Dendritic cell treated with granulocyte-macrophage colony-stimulating factor and Interleukin-4, amounts not matched to agents 40 ng/mL and 50 ng/mL, for 4 days (primary cell): ENCODE data around the gene ZRANB3.
"Not testable (repeated sequence)": the region's sequence is repeated elsewhere in the genome, so short reads cannot be mapped to it uniquely, and the experiment has no call there.

Source experiments
- H3K27ac Mint-ChIP-seq: one replicate; pipeline ENCODE4 v1.8.0; 2022; ENCODE audit warnings: mild to moderate bottlenecking, mixed read lengths
- H3K27me3 Mint-ChIP-seq: one replicate; pipeline ENCODE4 v1.8.0; 2022; ENCODE audit warnings: mild to moderate bottlenecking, mixed read lengths
- H3K36me3 Mint-ChIP-seq: one replicate; pipeline ENCODE4 v1.8.0; 2022; ENCODE audit warnings: low read depth, mixed read lengths
- H3K4me1 Mint-ChIP-seq: one replicate; pipeline ENCODE4 v1.8.0; 2022; ENCODE audit warnings: low read depth, mixed read lengths
- H3K4me3 Mint-ChIP-seq: one replicate; pipeline ENCODE4 v1.8.0; 2022; ENCODE audit warnings: mild to moderate bottlenecking, moderate library complexity, mixed read lengths
- H3K9me3 Mint-ChIP-seq: one replicate; pipeline ENCODE4 v1.8.0; 2022; ENCODE audit warnings: mixed read lengths
- intact Hi-C: fragments of 100-400 bp; cut with micrococcal nuclease; formaldehyde crosslinking; loops from one replicate; pipeline ENCODE4 v1.15.0; 2022

Gene ZRANB3

GRCh38 chr2:135530313-135531230, at the start of gene ZRANB3:
Gene ZRANB3 (minus strand): TSS chr2:135531218.
- no peak within 1 kb of the TSS for H3K27ac Mint-ChIP-seq
- no peaks in the 10 kb centered on the region for H3K9me3 Mint-ChIP-seq
- no peaks in the 10 kb centered on the region for H3K36me3 Mint-ChIP-seq
- H3K27me3 Mint-ChIP-seq: no peaks in the 10 kb centered on the region
- intact Hi-C loops: loop anchor here (1.0 to 2.0 kb wide), 3 partner anchors 211 to 612 kb away; partner anchors contain the start of genes CCNT2, RAB3GAP1 and UBXN4
- no peak within 1 kb of the TSS for H3K4me3 Mint-ChIP-seq
- H3K4me1 Mint-ChIP-seq: peaks cover 5% of the 10 kb centered on the region

- Mint-ChIP-seq H3K4me1 (no peaks in the 10 kb centered on the region), H3K9me3 (no peaks in the 10 kb centered on the region), H3K36me3 (peaks cover 14% of the 10 kb centered on the region), H3K4me3 (no peak overlapping the region), H3K27me3 (no peaks in the 10 kb centered on the region), H3K27ac (no peak overlapping the region)
- intact Hi-C loops: no loop called here
Observed at GRCh38 chr2:135573620-135574019, 42.6 kb upstream of the ZRANB3 start.

GRCh38 chr2:135570884-135571283, 39.9 kb upstream of the ZRANB3 start:
- intact Hi-C loops: no loop called here
- H3K27me3 Mint-ChIP-seq: no peaks in the 10 kb centered on the region
- no peaks in the 10 kb centered on the region for H3K9me3 Mint-ChIP-seq
- H3K36me3 Mint-ChIP-seq: peaks cover 15% of the 10 kb centered on the region
- no peak overlapping the region for H3K4me3 Mint-ChIP-seq
- no peak overlapping the region for H3K27ac Mint-ChIP-seq
- no peaks in the 10 kb centered on the region for H3K4me1 Mint-ChIP-seq

GRCh38 chr2:135563793-135564192, 32.8 kb upstream of the ZRANB3 start:
- no peaks in the 10 kb centered on the region for H3K9me3 Mint-ChIP-seq
- peaks cover 12% of the 10 kb centered on the region for H3K36me3 Mint-ChIP-seq
- no peaks in the 10 kb centered on the region for H3K4me1 Mint-ChIP-seq
- no peak overlapping the region for H3K4me3 Mint-ChIP-seq
- no peak overlapping the region for H3K27ac Mint-ChIP-seq
- intact Hi-C loops: no loop called here
- H3K27me3 Mint-ChIP-seq: no peaks in the 10 kb centered on the region

GRCh38 chr2:135561925-135562324, 30.9 kb upstream of the ZRANB3 start:
- no peaks in the 10 kb centered on the region for H3K27me3 Mint-ChIP-seq
- H3K27ac Mint-ChIP-seq: no peak overlapping the region
- peaks cover 8% of the 10 kb centered on the region for H3K4me1 Mint-ChIP-seq
- intact Hi-C loops: no loop called here
- H3K36me3 Mint-ChIP-seq: peaks cover 12% of the 10 kb centered on the region
- H3K4me3 Mint-ChIP-seq: no peak overlapping the region
- H3K9me3 Mint-ChIP-seq: no peaks in the 10 kb centered on the region

GRCh38 chr2:135557530-135557929, 26.5 kb upstream of the ZRANB3 start:
- H3K27ac Mint-ChIP-seq: no peak overlapping the region
- no peaks in the 10 kb centered on the region for H3K9me3 Mint-ChIP-seq
- intact Hi-C loops: no loop called here

GRCh38 chr2:135555311-135555710, 24.3 kb upstream of the ZRANB3 start:
- peaks cover 35% of the 10 kb centered on the region for H3K4me1 Mint-ChIP-seq
- no peaks in the 10 kb centered on the region for H3K27me3 Mint-ChIP-seq
- peak overlapping the region; percentile 51 for H3K27ac Mint-ChIP-seq

More at GRCh38 chr2:135557530-135557929, 26.5 kb upstream of the ZRANB3 start:
- Mint-ChIP-seq H3K27me3 (no peaks in the 10 kb centered on the region), H3K36me3 (peaks cover 14% of the 10 kb centered on the region), H3K4me1 (peaks cover 35% of the 10 kb centered on the region), H3K4me3 (no peak overlapping the region)

GRCh38 chr2:135552887-135553286, 21.9 kb upstream of the ZRANB3 start:
- H3K4me1 Mint-ChIP-seq: peaks cover 35% of the 10 kb centered on the region
- H3K4me3 Mint-ChIP-seq: no peak overlapping the region
- no peaks in the 10 kb centered on the region for H3K27me3 Mint-ChIP-seq
- H3K27ac Mint-ChIP-seq: no peak overlapping the region
- no peaks in the 10 kb centered on the region for H3K9me3 Mint-ChIP-seq
- H3K36me3 Mint-ChIP-seq: peaks cover 9% of the 10 kb centered on the region
- intact Hi-C loops: no loop called here

More at GRCh38 chr2:135555311-135555710, 24.3 kb upstream of the ZRANB3 start:
- Mint-ChIP-seq H3K36me3 (peaks cover 11% of the 10 kb centered on the region), H3K9me3 (no peaks in the 10 kb centered on the region), H3K4me3 (no peak overlapping the region)
- intact Hi-C loops: no loop called here

GRCh38 chr2:135551356-135551755, 20.3 kb upstream of the ZRANB3 start:
- Mint-ChIP-seq H3K27ac (no peak overlapping the region), H3K36me3 (peaks cover 9% of the 10 kb centered on the region), H3K4me3 (no peak overlapping the region), H3K4me1 (peaks cover 27% of the 10 kb centered on the region), H3K27me3 (no peaks in the 10 kb centered on the region), H3K9me3 (no peaks in the 10 kb centered on the region)
- intact Hi-C loops: no loop called here

- Mint-ChIP-seq H3K27ac (no peak overlapping the region), H3K27me3 (no peaks in the 10 kb centered on the region), H3K4me3 (no peak overlapping the region), H3K9me3 (no peaks in the 10 kb centered on the region), H3K36me3 (no peaks in the 10 kb centered on the region), H3K4me1 (peaks cover 5% of the 10 kb centered on the region)
- intact Hi-C loops: no loop called here
Observed at GRCh38 chr2:135547311-135547710, 16.3 kb upstream of the ZRANB3 start.

GRCh38 chr2:135546436-135546835, 15.4 kb upstream of the ZRANB3 start:
- Mint-ChIP-seq H3K27ac (no peak overlapping the region), H3K9me3 (no peaks in the 10 kb centered on the region), H3K27me3 (no peaks in the 10 kb centered on the region), H3K36me3 (no peaks in the 10 kb centered on the region), H3K4me3 (no peak overlapping the region), H3K4me1 (peaks cover 5% of the 10 kb centered on the region)
- intact Hi-C loops: no loop called here

GRCh38 chr2:135533545-135533944, 2.5 kb upstream of the ZRANB3 start:
- H3K36me3 Mint-ChIP-seq, intact Hi-C loops, H3K4me3 Mint-ChIP-seq, H3K9me3 Mint-ChIP-seq, H3K27me3 Mint-ChIP-seq, H3K4me1 Mint-ChIP-seq, H3K27ac Mint-ChIP-seq: not testable (repeated sequence)

- no peaks in the 10 kb centered on the region for H3K9me3 Mint-ChIP-seq
- H3K4me3 Mint-ChIP-seq: no peak overlapping the region
- no peaks in the 10 kb centered on the region for H3K36me3 Mint-ChIP-seq
- H3K27me3 Mint-ChIP-seq: no peaks in the 10 kb centered on the region
- H3K4me1 Mint-ChIP-seq: peaks cover 5% of the 10 kb centered on the region
- intact Hi-C loops: no loop called here
- no peak overlapping the region for H3K27ac Mint-ChIP-seq
Observed at GRCh38 chr2:135532581-135532980, 1.6 kb upstream of the ZRANB3 start.

- no peaks in the 10 kb centered on the region for H3K36me3 Mint-ChIP-seq
- no peaks in the 10 kb centered on the region for H3K27me3 Mint-ChIP-seq
- H3K27ac Mint-ChIP-seq: no peak within 1 kb of the TSS
- intact Hi-C loops: loop anchor here (2.0 kb wide), 1 partner anchor 479 kb away; the partner anchor contains the start of gene RAB3GAP1
- H3K4me1 Mint-ChIP-seq: peaks cover 5% of the 10 kb centered on the region
- no peaks in the 10 kb centered on the region for H3K9me3 Mint-ChIP-seq
- H3K4me3 Mint-ChIP-seq: no peak within 1 kb of the TSS
Observed at GRCh38 chr2:135531231-135532197, 496 bp upstream of the ZRANB3 start, which contains the start of gene R3HDM1. Gene R3HDM1 (plus strand): TSS chr2:135531484. CDS start chr2:135604846, 73,362 bp downstream.
